A673 (cell line): ENCODE data around the gene VPS9D1.

Source experiments
- EZH2 ChIP-seq: fragments of 200-600 bp; sonication (generic); IDR thresholded peaks from 2 replicates; pipeline ENCODE4 v1.6.1; 2017; ENCODE audit warnings: borderline replicate concordance, low read depth, mild to moderate bottlenecking, mixed read lengths, antibody characterized with exemption, low read length; ENCODE audit not compliant: poor library complexity, severe bottlenecking
- TF ChIP-seq, protein P1 (sequence below): fragments of 300-800, 200-600 bp; sonication (generic); conservative IDR thresholded peaks from 2 replicates; pipeline ENCODE4 v1.5.1; 2017; ENCODE audit warnings: low read depth, mild to moderate bottlenecking, antibody characterized with exemption, low read length, moderate library complexity, mixed read lengths

DNA sequence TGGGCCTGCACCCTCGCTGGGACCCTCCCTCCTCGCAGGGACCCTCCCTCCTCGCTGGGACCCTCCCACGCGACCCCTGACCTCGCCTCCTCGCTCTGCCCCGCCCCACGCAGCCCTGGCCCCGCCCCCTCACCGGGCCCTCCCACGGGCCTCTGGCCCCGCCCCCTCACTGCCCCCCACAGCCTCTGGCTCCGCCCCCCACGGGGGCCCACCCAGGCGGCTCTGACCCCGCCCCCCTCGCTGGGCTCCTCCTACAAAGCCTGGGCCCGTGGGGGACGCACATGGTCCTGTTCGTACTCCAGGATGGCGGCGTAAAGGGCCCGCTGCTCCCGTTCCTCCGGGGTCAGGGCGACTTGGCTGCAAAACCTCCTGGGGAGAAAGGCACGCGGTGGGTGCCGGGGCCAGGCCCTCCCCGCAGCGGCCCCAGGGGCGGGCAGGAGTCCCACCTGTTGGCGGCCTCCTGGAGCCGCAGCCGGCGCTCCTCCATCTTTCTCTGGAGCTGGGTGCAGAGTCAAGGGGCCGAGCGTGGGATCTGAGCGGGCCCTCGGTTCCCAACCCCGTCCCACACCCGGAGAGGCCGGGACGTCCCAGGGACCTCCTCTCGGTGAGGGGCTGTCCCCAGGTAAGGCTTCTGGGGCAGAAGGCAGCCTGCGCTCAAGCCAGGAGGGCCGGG lies 9.0 kb downstream of the VPS9D1 start:
- TF ChIP-seq, protein P1, sequence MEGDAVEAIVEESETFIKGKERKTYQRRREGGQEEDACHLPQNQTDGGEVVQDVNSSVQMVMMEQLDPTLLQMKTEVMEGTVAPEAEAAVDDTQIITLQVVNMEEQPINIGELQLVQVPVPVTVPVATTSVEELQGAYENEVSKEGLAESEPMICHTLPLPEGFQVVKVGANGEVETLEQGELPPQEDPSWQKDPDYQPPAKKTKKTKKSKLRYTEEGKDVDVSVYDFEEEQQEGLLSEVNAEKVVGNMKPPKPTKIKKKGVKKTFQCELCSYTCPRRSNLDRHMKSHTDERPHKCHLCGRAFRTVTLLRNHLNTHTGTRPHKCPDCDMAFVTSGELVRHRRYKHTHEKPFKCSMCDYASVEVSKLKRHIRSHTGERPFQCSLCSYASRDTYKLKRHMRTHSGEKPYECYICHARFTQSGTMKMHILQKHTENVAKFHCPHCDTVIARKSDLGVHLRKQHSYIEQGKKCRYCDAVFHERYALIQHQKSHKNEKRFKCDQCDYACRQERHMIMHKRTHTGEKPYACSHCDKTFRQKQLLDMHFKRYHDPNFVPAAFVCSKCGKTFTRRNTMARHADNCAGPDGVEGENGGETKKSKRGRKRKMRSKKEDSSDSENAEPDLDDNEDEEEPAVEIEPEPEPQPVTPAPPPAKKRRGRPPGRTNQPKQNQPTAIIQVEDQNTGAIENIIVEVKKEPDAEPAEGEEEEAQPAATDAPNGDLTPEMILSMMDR: no peak
- no peak for TF ChIP-seq EZH2
